Fibroblast of skin of left biceps (primary cell): Measurements from ENCODE around the gene HTRA3.
"Not testable (repeated sequence)": the region's sequence is repeated elsewhere in the genome, so short reads cannot be mapped to it uniquely, and the experiment has no call there.

Experiments
- DNase-seq, 2 experiments: peaks; one replicate each; pipeline ENCODE4 v3.0.0-alpha.2; 2013; ENCODE audit warnings: low read depth in 2 of 2

The HTRA3 gene

DNA sequence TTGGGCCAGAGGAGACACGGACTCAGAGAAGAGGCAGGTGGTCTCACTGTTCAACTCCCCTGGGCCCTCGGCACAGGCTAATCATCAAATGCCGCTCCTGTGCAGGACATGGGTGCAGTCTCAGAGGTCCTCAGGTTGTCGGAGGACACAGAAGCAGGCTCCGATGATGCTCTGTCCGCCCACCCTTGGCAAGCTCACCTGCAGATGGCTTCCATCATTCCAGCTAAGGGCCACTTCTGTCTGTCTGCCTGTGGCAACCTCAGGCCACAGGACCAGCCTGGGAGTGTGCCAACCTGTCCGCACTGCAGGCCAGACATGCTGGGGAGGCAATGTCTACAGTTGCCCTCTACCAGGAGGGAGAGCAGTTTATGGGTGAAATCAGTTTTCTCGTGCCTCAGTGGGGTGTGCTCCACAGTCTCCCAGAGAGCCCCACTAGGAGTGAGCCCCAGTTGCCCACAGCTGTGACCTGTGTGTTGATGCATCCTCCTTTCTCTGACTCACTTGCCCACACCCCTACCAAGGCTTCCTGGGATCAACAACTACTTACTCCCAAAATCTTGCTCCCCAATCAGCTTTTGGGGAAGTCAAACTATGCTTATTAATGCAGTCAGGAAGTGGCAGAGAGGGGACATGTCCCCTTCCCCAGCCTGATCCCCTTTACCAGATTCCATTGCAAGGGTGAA lies 55.9 kb downstream of the HTRA3 start:
- DNase-seq = no peak

DNA sequence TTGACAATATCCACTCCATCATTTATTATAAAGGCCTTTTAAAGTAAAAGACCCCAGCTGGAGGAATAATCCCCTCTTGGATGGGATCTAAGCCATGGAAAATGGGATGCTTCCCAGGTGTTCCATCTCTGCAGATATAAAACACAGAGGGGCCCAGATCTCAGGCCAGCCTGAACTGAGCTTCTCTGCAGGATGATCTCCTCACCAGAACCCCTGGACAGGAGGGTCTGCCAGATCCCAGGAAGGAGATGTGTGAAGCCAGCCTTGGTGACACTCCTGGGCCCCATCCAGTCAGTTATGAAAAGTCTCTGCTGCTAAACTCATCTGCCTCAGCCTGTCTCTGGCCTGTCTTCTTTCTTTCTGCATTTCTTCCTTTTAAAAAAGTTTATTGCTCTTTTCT lies 56.7 kb downstream of the HTRA3 start:
- no peak for DNase-seq

GRCh38 chr4:8328456-8328855 lies 58.9 kb downstream of the HTRA3 start:
- DNase-seq = no peak

GRCh38 chr4:8328866-8329559 lies 59.5 kb downstream of the HTRA3 start:
- DNase-seq = no peak

- DNase-seq = no peak
Observed at GRCh38 chr4:8329560-8329858, 60.0 kb downstream of the HTRA3 start.

DNA sequence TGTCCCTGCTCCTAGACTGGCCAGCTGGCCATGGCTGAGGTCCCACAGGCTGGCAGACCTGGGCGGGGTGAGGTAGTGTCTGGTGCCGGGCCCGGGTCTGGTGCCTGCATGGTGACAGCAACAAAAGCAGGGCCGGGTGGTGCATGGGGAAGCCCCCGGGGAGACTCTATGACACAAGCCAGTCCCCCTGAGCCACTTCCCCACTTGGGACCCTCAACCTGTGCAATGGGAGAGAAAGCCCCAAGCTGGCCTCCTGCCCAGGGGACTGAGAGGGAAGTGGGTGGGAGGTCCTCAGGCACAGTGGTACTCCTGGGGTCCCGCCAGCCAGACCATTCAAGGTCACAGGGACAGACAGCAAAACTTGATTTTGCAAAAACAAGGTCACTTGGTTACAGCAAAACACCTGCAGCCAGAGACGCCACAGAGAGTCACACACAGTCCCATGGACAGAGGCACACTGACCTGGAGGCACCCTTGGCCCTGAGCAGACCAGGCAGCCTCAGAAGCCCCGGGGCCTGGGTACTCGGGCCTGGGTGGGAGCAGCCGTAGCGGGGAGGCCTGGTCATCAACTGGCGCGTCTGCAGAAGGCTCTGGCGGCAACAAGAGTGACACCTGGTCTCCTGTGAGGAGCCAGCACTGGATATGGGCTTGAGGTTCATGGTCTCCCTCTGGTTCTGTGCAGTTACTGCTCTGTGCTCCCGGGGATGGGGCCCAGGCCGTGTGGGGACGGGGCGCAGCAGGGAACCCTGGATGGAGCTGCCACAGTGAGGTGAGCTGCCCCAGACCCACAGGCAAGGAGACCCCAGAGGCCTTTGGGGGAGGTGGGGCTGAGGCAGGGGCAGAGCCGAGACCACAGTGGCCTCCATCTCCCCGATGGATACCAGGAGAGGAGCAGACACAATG lies 60.6 kb downstream of the HTRA3 start:
- DNase-seq = no peak

GRCh38 chr4:8330821-8331574 lies 61.4 kb downstream of the HTRA3 start:
- DNase-seq = no peak

GRCh38 chr4:8331575-8331955 lies 62.0 kb downstream of the HTRA3 start:
- DNase-seq = no peak

GRCh38 chr4:8332038-8332857 lies 62.7 kb downstream of the HTRA3 start:
- DNase-seq = no peak

DNA sequence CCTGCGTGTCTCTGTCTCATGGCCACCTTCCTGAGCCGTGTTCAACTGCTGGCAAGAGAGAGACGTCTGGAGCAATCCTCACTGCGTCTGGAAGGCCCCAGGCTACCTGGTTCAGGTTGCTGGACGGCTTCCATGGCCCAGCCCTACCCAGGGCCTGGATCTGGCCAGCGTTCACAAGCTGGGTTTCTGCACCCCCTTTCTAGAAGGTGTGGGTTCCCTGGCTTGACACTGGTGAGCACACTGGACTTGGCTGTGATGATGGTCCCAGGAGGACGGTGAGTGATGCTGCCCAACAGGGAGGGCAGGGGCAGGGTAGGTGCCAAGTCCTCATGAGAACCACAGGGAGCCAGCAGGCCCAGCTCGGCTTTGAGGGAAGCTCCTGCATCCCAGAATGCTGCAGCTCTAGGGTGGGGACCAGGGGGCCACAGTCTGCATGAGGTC lies 63.4 kb downstream of the HTRA3 start:
- DNase-seq = no peak

DNA sequence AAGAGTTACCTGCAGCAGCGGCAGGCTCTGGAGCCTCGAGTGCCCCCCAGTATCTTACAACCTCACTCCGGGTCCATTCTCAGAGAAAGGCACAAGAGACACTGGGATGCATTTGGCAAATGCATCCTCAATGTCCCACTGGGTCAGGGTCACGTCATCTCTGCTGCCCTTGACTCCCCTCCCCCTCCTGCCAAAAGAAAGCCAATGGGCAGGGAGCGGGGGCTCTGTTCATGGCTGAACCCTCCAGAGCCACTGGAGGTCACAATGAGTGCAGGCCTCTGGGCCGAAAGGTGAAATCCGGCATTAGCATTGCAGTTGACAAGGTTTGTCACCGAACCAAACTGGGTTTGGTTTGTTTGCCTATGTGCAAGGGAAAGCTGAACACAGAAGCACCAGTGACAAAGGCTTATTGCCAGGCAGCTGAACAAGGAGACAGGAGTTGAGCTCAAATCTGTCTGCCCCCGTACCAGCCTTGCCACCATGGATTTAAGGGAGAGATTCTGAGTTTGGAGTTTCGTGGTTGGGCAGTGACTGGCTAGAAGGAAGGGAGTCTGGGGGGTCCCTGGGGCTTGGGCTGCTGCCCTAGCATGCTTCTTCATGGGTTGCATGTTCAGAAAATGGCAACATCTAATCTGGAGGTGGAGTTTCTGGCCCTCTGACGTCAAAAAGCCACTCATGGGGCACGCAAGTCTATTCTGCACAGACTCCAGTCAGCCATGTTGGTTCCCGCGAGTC lies 64.3 kb downstream of the HTRA3 start:
- DNase-seq = no peak

DNA sequence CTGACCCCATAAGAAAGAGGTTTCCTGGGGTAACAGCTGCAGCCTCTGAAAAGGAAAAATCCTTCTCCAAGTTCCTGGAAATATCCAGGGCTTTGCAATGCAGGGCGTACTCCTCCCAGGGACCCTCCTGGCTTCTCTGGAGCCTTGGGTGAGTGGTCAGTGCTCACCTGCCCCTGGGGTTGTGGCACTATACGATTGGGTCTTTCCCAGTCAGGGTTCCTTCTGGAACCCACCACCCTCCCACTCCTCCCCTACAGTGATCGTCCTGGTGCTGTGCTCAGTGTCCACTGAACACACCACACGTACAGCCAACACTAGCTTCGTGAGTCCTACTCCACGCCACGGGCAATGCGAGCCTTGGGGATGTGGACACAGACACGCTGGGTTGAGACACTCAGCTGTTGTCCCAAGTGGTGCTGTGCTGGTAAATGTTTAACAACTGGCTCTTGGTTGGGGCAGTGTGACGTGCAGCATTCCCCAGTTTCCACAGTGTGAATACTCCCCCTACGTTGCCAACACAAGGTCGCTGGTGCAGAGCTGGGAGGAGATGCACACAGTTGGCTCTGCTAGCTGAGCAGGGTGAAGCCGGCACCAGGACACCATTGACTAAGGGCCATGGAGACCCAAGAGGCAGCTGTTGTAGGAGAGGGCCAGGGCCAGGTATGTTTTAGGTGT lies 65.4 kb downstream of the HTRA3 start:
- no peak for DNase-seq

DNA sequence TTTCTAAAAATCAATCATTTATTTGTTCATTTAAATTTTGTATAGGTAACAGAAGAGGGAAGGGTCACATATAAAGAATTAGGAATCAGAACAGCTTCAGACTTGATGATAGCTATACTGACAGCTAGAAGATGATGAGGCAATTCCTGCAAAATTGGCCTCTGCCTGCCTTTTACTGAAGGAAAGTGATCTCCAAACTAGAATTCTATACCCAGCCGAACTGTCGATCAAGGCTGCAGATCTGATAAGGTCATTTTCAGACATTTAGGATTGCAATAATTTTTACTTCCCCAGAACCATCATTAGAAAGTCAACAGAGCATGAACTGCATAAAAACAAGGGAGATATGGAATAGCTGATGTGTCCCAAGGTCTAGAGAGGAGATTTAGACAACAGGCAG lies 66.3 kb downstream of the HTRA3 start:
- DNase-seq = no peak

DNA sequence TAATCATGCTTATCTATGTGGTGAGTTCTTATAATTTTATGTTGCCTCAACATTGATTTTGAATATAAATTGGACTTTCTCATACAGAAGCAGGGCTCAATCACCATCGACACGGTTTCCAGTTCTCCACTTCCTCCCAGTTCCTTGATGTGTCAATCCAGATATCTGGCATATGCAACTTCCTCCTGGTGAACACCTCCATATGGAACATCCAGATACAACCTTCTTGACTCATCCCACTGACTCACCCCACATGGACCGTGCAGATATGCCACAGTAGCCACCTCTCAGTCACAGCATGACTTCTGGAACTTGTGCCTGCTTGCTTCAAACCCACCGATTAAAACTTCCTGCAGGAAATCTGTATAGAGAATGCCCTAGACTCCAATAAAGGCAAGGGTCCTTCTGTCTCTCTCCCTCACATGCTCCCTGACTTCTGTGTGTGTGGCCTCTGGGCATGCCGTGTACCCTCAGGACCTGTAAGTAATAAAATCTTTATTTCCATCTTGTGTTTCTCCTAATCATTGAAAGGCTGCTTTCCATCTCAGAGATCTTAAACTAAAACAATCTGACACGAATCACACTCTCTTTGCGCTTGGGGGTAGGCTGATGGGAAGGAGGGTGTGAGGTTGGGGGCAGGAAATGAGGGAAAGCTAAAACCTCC lies 67.0 kb downstream of the HTRA3 start:
- DNase-seq = no peak

DNA sequence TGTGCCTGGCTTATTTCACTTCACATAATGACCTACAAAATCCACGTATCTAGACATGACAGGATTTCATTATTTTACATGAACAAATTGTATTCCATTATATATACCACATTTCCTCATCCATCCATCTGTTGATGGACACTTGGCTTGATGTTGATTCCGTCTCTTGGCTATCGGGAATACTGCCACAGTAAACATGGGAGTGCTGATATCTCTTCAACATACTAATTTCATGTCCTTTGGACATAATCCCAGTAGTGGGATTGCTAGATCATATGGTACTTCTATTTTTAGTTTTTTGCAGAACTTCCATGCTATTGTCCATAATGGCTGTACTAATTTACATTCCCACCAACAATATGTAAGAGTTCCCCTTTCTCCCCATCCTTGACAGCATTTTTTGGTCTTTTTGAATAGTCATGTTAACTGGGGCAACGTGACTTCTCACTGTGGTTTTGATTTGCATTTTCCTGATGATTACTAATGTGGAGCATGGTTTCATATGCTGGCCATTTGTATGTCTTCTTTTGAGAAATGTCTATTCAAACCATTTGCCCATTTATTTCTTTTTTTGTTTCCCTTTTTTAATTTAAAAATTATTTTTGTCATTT lies 68.9 kb downstream of the HTRA3 start:
- DNase-seq = no peak

DNA sequence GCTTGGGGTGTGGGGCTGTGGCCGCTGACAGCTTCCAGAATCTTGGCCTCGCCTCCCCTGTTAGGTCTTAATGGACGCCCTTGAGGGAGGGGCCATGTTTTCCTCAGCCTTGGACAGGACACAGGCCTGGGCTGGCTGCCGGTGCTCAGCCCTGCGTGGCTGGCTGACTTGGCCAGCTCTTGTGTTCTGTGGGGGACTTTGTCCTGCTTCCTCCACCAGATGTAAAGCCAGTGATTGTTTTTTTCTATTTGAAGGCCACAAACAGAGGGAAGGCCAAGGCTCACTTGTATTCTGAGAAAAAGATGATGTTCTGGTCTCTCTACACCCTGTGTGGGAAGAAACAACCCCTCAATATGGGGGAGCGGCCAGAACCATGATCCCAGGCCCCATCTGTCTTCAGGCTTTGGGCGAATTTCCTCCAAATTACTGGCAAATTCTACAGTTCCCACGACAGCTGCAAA lies 71.3 kb downstream of the HTRA3 start:
- no peak for DNase-seq

- DNase-seq = not testable (repeated sequence)
Observed at GRCh38 chr4:8341281-8341680, 71.7 kb downstream of the HTRA3 start.

- no peak for DNase-seq
Observed at GRCh38 chr4:8341691-8342090, 72.1 kb downstream of the HTRA3 start.
